Neural progenitor cell (in vitro differentiated cells): ENCODE measurements around the gene KLHDC9. TPM values are rescaled to one million over a fixed set of nuclear protein-coding genes. Genes with fewer than 3 reads are reported as not detected.
A peak's percentile ranks its signal among the peaks of the same experiment; 100 is the strongest.

Experiments
- DNase-seq: peaks from one replicate; pipeline ENCODE4 v3.0.0-alpha.2; 2016; ENCODE audit warnings: low spot score
- H2AFZ ChIP-seq: fragments of 200-600 bp; sonication (generic); replicated peaks from 2 replicates; pipeline ENCODE4 v1.6.1; 2016; ENCODE audit warnings: antibody characterized with exemption
- H3F3A ChIP-seq: fragments of 200-600 bp; sonication (generic); 2 replicates; pipeline ENCODE4 v1.6.1; 2016; ENCODE audit warnings: antibody characterized with exemption, low read depth
- H3K27ac ChIP-seq: fragments of 200-600 bp; sonication (generic); 2 replicates; pipeline ENCODE4 v1.5.1; 2016; ENCODE audit warnings: mild to moderate bottlenecking
- H3K27me3 ChIP-seq: fragments of 200-600 bp; sonication (generic); 2 replicates; pipeline ENCODE4 v1.6.1; 2016; ENCODE audit warnings: mild to moderate bottlenecking, moderate library complexity
- H3K36me3 ChIP-seq: fragments of 200-600 bp; sonication (generic); 2 replicates; pipeline ENCODE4 v1.5.1; 2016
- H3K4me1 ChIP-seq: fragments of 200-600 bp; sonication (generic); 2 replicates; pipeline ENCODE4 v1.6.1; 2016; ENCODE audit warnings: mixed run types
- H3K4me2 ChIP-seq: fragments of 200-600 bp; sonication (generic); 2 replicates; pipeline ENCODE4 v1.6.1; 2016
- H3K4me3 ChIP-seq: fragments of 200-600 bp; sonication (generic); 2 replicates; pipeline ENCODE4 v1.5.1; 2016
- H3K79me2 ChIP-seq: fragments of 200-600 bp; sonication (generic); 2 replicates; pipeline ENCODE4 v1.6.1; 2016; ENCODE audit warnings: low read depth
- H3K9ac ChIP-seq: fragments of 200-600 bp; sonication (generic); 2 replicates; pipeline ENCODE4 v1.6.1; 2016
- H3K9me3 ChIP-seq: fragments of 200-600 bp; sonication (generic); 2 replicates; pipeline ENCODE4 v1.5.1; 2016; ENCODE audit warnings: low read depth
- H4K20me1 ChIP-seq: fragments of 200-600 bp; sonication (generic); 2 replicates; pipeline ENCODE4 v1.6.1; 2016; ENCODE audit warnings: low read depth
- H3K27ac Mint-ChIP-seq: 3 replicates; pipeline ENCODE4 v1.8.0; 2021; ENCODE audit warnings: mixed read lengths
- H3K27me3 Mint-ChIP-seq: 2 replicates; pipeline ENCODE4 v1.8.0; 2022; ENCODE audit warnings: low read depth, mild to moderate bottlenecking, inconsistent platforms, moderate library complexity, mixed read lengths; ENCODE audit not compliant: insufficient read depth
- H3K36me3 Mint-ChIP-seq: 3 replicates; pipeline ENCODE4 v1.8.0; 2021; ENCODE audit warnings: mixed read lengths
- H3K4me1 Mint-ChIP-seq: 3 replicates; pipeline ENCODE4 v1.8.0; 2021; ENCODE audit warnings: mixed read lengths
- H3K4me3 Mint-ChIP-seq: 3 replicates; pipeline ENCODE4 v1.8.0; 2021; ENCODE audit warnings: mild to moderate bottlenecking, moderate library complexity, mixed read lengths
- H3K9me3 Mint-ChIP-seq: 3 replicates; pipeline ENCODE4 v1.8.0; 2020; ENCODE audit warnings: mixed read lengths
- EZH2 ChIP-seq: fragments of 200-600 bp; sonication (generic); IDR thresholded peaks from 2 replicates; pipeline ENCODE4 v1.6.1; 2017; ENCODE audit warnings: antibody characterized with exemption, mild to moderate bottlenecking, moderate library complexity
- EZH2phosphoT487 ChIP-seq: fragments of 200-600 bp; sonication (generic); IDR thresholded peaks from 2 replicates; pipeline ENCODE4 v1.6.1; 2017; ENCODE audit warnings: antibody characterized with exemption
- total RNA-seq: library from RNA; depleted of rRNA; stranded (reverse); fragments of >200 nt; gene quantifications from 2 replicates; pipeline ENCODE4 v1.2.3, GENCODE V29; 2015; ENCODE audit warnings: low replicate concordance
- TF ChIP-seq, protein P1 (sequence below): fragments of 200-600 bp; sonication (generic); IDR thresholded peaks from 2 replicates; pipeline ENCODE4 v1.5.1; 2017; ENCODE audit warnings: antibody characterized with exemption, mild to moderate bottlenecking

KLHDC9 gene
- total RNA-seq, 1 donor from 2014 or later: 12.6 TPM

DNA sequence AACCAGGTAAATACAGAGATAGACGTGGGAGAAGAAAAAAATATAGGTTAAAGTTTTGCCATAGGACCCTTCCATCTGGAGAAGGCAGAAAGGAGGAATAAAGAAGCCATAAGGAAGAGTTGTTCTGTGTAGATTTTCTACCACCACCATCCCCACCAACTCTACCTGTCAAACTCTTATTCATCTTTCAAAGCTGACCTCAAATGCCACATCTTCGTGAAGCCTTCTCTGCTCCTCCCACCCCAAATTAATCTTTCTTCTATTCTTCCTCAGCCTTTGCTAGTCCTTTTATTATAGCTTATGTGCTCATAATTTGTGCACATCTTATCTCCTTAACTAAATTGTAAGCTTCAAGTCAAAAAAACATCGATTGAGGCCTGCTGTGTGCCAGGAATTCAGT, 7.5 kb upstream of the KLHDC9 start:
- H3K4me3 ChIP-seq: no peak overlapping the region
- no peaks in the 10 kb centered on the region for H3K36me3 ChIP-seq
- TF ChIP-seq, protein P1, sequence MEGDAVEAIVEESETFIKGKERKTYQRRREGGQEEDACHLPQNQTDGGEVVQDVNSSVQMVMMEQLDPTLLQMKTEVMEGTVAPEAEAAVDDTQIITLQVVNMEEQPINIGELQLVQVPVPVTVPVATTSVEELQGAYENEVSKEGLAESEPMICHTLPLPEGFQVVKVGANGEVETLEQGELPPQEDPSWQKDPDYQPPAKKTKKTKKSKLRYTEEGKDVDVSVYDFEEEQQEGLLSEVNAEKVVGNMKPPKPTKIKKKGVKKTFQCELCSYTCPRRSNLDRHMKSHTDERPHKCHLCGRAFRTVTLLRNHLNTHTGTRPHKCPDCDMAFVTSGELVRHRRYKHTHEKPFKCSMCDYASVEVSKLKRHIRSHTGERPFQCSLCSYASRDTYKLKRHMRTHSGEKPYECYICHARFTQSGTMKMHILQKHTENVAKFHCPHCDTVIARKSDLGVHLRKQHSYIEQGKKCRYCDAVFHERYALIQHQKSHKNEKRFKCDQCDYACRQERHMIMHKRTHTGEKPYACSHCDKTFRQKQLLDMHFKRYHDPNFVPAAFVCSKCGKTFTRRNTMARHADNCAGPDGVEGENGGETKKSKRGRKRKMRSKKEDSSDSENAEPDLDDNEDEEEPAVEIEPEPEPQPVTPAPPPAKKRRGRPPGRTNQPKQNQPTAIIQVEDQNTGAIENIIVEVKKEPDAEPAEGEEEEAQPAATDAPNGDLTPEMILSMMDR: no peak
- TF ChIP-seq EZH2phosphoT487 (no peak), EZH2 (no peak)
- H3K4me3 Mint-ChIP-seq: no peak overlapping the region
- H3K9ac ChIP-seq: no peak overlapping the region
- peaks cover 3% of the 10 kb centered on the region for H3K27me3 Mint-ChIP-seq
- no peaks in the 10 kb centered on the region for H3F3A ChIP-seq
- no peaks in the 10 kb centered on the region for H3K9me3 ChIP-seq
- no peak overlapping the region for H3K4me2 ChIP-seq
- H3K4me1 ChIP-seq: peaks cover 7% of the 10 kb centered on the region
- no peak overlapping the region for H3K27ac Mint-ChIP-seq
- H3K4me1 Mint-ChIP-seq: peaks cover 4% of the 10 kb centered on the region
- no peaks in the 10 kb centered on the region for H3K79me2 ChIP-seq
- H3K27me3 ChIP-seq: no peaks in the 10 kb centered on the region
- H3K9me3 Mint-ChIP-seq: no peaks in the 10 kb centered on the region
- DNase-seq: no peak
- H3K27ac ChIP-seq: no peak overlapping the region
- no peak overlapping the region for H2AFZ ChIP-seq
- H3K36me3 Mint-ChIP-seq: no peaks in the 10 kb centered on the region
- H4K20me1 ChIP-seq: no peaks in the 10 kb centered on the region

- H3K27ac ChIP-seq: no peak overlapping the region
- no peak for TF ChIP-seq EZH2
- TF ChIP-seq, protein P1: no peak
- TF ChIP-seq EZH2phosphoT487: no peak
- Mint-ChIP-seq H3K27ac (no peak overlapping the region), H3K4me1 (peaks cover 1% of the 10 kb centered on the region), H3K4me3 (no peak overlapping the region), H3K27me3 (peaks cover 5% of the 10 kb centered on the region), H3K36me3 (no peaks in the 10 kb centered on the region), H3K9me3 (no peaks in the 10 kb centered on the region)
- no peaks in the 10 kb centered on the region for H3K27me3 ChIP-seq
- no peaks in the 10 kb centered on the region for H3K79me2 ChIP-seq
- H3K9me3 ChIP-seq: no peaks in the 10 kb centered on the region
- no peaks in the 10 kb centered on the region for H3K36me3 ChIP-seq
- no peak overlapping the region for H3K4me3 ChIP-seq
- H3K9ac ChIP-seq: no peak overlapping the region
- DNase-seq: no peak
- H4K20me1 ChIP-seq: no peaks in the 10 kb centered on the region
- peaks cover 5% of the 10 kb centered on the region for H3K4me1 ChIP-seq
- H3F3A ChIP-seq: no peaks in the 10 kb centered on the region
- H3K4me2 ChIP-seq: no peak overlapping the region
- no peak overlapping the region for H2AFZ ChIP-seq
Measured at GRCh38 chr1:161091093-161091492, 7.1 kb upstream of the KLHDC9 start.

DNA sequence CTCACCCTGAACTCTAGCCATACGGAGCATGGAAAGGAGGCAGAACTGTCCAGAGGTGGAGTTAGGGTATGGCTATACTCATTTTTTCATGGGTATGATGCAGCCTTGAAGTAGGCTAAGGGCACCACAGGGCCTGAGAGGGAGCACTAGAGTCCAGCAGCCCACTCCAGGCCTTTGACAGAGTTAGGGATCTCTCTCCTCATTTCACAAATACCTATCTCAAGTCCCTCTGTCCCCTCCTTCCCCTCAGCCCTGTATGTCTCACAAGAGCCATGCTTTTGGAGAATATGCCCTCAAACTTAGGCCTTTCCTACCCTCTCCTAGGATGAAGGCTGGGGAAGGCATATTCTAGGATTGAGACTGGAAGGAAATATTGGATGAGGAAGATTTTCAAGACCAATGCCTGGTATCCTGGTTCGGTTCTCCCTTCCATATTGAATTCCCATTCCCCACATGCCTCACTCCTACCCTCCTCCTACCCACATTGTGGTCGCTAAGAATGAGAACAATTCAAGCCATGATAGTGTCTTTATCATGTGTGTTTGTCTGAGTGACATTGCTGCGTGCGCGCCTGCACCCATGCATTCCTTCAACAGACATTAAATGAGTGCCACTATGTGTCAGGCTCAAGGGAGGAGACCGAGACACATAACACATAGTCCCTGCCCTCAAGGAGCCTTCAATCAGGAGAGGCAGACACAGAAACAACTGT, 6.2 kb upstream of the KLHDC9 start:
- Histone ChIP-seq H4K20me1 (no peaks in the 10 kb centered on the region), H3K4me1 (no peaks in the 10 kb centered on the region), H3K36me3 (no peaks in the 10 kb centered on the region), H3K27ac (no peak overlapping the region), H3K9ac (no peak overlapping the region), H3K9me3 (no peaks in the 10 kb centered on the region), H3F3A (no peaks in the 10 kb centered on the region), H3K27me3 (no peaks in the 10 kb centered on the region), H3K4me2 (no peak overlapping the region), H3K4me3 (no peak overlapping the region), H3K79me2 (no peaks in the 10 kb centered on the region), H2AFZ (no peak overlapping the region)
- H3K4me3 Mint-ChIP-seq: no peak overlapping the region
- H3K27me3 Mint-ChIP-seq: peaks cover 5% of the 10 kb centered on the region
- peak overlapping the region; percentile 23 for H3K27ac Mint-ChIP-seq
- no peaks in the 10 kb centered on the region for H3K36me3 Mint-ChIP-seq
- no peaks in the 10 kb centered on the region for H3K9me3 Mint-ChIP-seq
- no peaks in the 10 kb centered on the region for H3K4me1 Mint-ChIP-seq
- DNase-seq: no peak
- TF ChIP-seq EZH2phosphoT487 (no peak), EZH2 (no peak)
- TF ChIP-seq, protein P1: no peak
